Central memory CD4-positive, alpha-beta T cell (primary cell): ENCODE results near the gene NNAT.

Experiments
- DNase-seq: peaks from one replicate; pipeline ENCODE4 v3.0.0; 2022

NNAT gene

GRCh38 chr20:37503256-37503927, 17.7 kb upstream of the NNAT start:
- no peak for DNase-seq

GRCh38 chr20:37504404-37505096, 16.5 kb upstream of the NNAT start:
- DNase-seq, result no peak

- DNase-seq, result no peak
Observed at GRCh38 chr20:37505263-37506151, 15.5 kb upstream of the NNAT start.

- DNase-seq, result no peak
Observed at GRCh38 chr20:37506152-37506725, 14.8 kb upstream of the NNAT start.

GRCh38 chr20:37510226-37510625, 10.8 kb upstream of the NNAT start:
- DNase-seq, result no peak

GRCh38 chr20:37511610-37512275, 9.3 kb upstream of the NNAT start:
- DNase-seq, result no peak

GRCh38 chr20:37513779-37514359, 7.2 kb upstream of the NNAT start:
- DNase-seq, result no peak

- no peak for DNase-seq
Observed at GRCh38 chr20:37515876-37516275, 5.2 kb upstream of the NNAT start.

- no peak for DNase-seq
Observed at GRCh38 chr20:37516811-37517750, 4.0 kb upstream of the NNAT start.

GRCh38 chr20:37518059-37518458, 3.0 kb upstream of the NNAT start:
- DNase-seq, result no peak

GRCh38 chr20:37518606-37519507, 2.2 kb upstream of the NNAT start:
- DNase-seq, result no peak

GRCh38 chr20:37519508-37520418, 1.3 kb upstream of the NNAT start:
- no peak for DNase-seq

GRCh38 chr20:37520419-37520955, 563 bp upstream of the NNAT start:
- DNase-seq, result no peak

GRCh38 chr20:37522260-37523011, 1.4 kb downstream of the NNAT start:
- no peak for DNase-seq

GRCh38 chr20:37523012-37523391, 2.0 kb downstream of the NNAT start:
- DNase-seq, result no peak

- no peak for DNase-seq
Observed at GRCh38 chr20:37523911-37524700, 3.1 kb downstream of the NNAT start.
